ENCODE measurements around the gene MINDY2.
A peak's percentile ranks its signal among the peaks of the same experiment; 100 is the strongest.

The MINDY2 gene

DNA sequence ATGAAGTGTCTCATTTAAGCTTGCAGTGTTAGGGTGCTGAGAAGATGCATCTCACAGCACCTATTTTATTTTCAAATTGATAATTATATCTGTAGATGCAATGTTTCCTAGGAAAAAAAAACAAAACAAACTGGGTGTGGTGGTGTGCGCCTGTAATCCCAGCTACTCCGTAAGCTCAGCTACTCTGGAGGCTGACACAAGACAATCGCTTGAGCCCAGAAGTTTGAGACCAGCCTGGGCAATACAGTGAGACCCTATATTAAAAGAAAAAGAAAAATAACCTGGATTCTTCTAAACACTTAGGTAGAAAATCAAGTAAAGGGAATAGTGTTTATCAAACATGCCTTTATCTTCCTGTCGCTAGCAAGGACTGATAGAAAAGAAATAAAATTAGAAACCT is 1.9 kb downstream of the MINDY2 start:
- H3K4me1 ChIP-seq, result peaks cover 8% of the 10 kb centered on the region
- H3K27ac ChIP-seq, result no peak overlapping the region
- H3K9me3 ChIP-seq (ENCODE audit: control insufficient read depth, low read length), result no peaks in the 10 kb centered on the region
- peak overlapping the region; percentile 87 for H3K4me2 ChIP-seq (ENCODE audit: low read length)
- no peak overlapping the region for H3K9ac ChIP-seq
- TF ChIP-seq, protein P1, sequence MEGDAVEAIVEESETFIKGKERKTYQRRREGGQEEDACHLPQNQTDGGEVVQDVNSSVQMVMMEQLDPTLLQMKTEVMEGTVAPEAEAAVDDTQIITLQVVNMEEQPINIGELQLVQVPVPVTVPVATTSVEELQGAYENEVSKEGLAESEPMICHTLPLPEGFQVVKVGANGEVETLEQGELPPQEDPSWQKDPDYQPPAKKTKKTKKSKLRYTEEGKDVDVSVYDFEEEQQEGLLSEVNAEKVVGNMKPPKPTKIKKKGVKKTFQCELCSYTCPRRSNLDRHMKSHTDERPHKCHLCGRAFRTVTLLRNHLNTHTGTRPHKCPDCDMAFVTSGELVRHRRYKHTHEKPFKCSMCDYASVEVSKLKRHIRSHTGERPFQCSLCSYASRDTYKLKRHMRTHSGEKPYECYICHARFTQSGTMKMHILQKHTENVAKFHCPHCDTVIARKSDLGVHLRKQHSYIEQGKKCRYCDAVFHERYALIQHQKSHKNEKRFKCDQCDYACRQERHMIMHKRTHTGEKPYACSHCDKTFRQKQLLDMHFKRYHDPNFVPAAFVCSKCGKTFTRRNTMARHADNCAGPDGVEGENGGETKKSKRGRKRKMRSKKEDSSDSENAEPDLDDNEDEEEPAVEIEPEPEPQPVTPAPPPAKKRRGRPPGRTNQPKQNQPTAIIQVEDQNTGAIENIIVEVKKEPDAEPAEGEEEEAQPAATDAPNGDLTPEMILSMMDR (IDR thresholded peaks at IDR 0.05), result no peak
- H3K79me2 ChIP-seq, result peaks cover 18% of the 10 kb centered on the region
- no peaks in the 10 kb centered on the region for H3K36me3 ChIP-seq (ENCODE audit: control insufficient read depth, insufficient read depth, low read length)
- H3K4me3 ChIP-seq (ENCODE audit: low read depth, low read length), result no peak overlapping the region
- H2AFZ ChIP-seq, result no peak overlapping the region
- no peaks in the 10 kb centered on the region for H3K27me3 ChIP-seq (ENCODE audit: control insufficient read depth, insufficient read depth, low read length)

DNA sequence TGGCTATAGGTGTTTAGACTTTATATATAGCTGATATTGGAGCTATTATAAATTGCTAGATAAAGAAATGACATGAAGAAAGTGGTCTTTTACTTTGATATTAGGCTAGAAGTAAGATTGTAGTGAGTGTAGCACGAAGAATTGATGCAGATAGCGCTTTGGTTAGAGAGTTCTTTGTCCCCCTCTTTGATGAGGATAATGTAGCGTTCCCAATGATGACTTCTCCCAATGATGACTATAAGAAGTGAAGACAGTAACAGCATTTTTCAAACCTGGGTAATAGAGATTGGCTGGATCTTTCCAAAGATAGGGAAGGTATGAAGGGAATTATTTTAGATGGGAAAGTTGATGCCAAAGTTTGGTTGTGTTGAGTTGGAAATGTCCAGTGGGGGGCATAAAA is 4.3 kb downstream of the MINDY2 start:
- no peak overlapping the region for H3K27ac ChIP-seq
- TF ChIP-seq, protein P1 (IDR thresholded peaks at IDR 0.05), result no peak
- H3K27me3 ChIP-seq (ENCODE audit: control insufficient read depth, insufficient read depth, low read length), result no peaks in the 10 kb centered on the region
- peaks cover 8% of the 10 kb centered on the region for H3K4me1 ChIP-seq
- H3K4me2 ChIP-seq (ENCODE audit: low read length), result no peak overlapping the region
- H3K36me3 ChIP-seq (ENCODE audit: control insufficient read depth, insufficient read depth, low read length), result no peaks in the 10 kb centered on the region
- H3K4me3 ChIP-seq (ENCODE audit: low read depth, low read length), result no peak overlapping the region
- no peaks in the 10 kb centered on the region for H3K9me3 ChIP-seq (ENCODE audit: control insufficient read depth, low read length)
- no peak overlapping the region for H3K9ac ChIP-seq
- H3K79me2 ChIP-seq, result peaks cover 18% of the 10 kb centered on the region
- H2AFZ ChIP-seq, result no peak overlapping the region

DNA sequence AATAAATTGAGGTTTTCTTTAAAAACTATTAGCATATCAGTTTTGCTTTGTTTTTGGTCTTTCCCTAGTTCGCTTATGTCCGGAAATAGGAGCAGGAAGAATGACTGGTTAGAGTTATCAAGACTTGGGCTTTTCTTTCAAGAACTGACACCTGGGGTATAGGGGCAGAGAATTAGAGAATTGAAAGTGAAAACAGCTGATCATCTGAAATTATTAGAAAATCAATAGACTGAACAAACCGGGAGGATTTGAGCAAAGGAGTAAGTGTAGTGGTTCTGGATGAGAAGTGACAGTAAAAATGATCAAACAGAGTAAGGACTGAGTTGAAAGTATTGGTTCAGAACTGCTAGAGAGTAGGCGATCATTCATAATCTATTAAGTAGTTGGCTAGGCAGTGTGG is 6.0 kb downstream of the MINDY2 start:
- Histone ChIP-seq H3K36me3 (ENCODE audit: control insufficient read depth, insufficient read depth, low read length) (no peaks in the 10 kb centered on the region), H3K4me3 (ENCODE audit: low read depth, low read length) (no peak overlapping the region), H2AFZ (no peak overlapping the region), H3K79me2 (peaks cover 18% of the 10 kb centered on the region), H3K27me3 (ENCODE audit: control insufficient read depth, insufficient read depth, low read length) (no peaks in the 10 kb centered on the region), H3K27ac (no peak overlapping the region), H3K9me3 (ENCODE audit: control insufficient read depth, low read length) (no peaks in the 10 kb centered on the region), H3K4me2 (ENCODE audit: low read length) (no peak overlapping the region), H3K9ac (no peak overlapping the region), H3K4me1 (peaks cover 8% of the 10 kb centered on the region)
- TF ChIP-seq, protein P1 (IDR thresholded peaks at IDR 0.05), result no peak

DNA sequence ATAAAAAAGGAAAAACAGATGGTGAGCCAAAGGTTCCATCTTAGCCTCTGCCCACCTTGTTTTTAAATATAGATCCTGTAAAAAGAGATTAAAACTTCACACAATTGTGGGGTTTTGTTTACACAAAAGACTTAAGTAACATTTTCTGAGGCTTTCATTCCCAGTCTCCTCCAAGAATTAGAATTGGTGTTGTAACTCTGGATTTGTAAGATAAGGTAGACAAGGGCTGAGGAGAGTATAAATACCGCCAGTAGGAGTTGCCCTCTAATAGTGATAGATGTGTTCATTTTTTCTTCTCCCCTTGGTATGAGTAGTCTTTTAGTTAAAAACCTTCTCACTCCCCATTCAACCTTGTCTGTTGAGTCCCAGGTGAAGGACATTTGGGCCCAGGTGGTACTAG is 8.5 kb downstream of the MINDY2 start:
- H2AFZ ChIP-seq, result no peak overlapping the region
- no peak overlapping the region for H3K4me3 ChIP-seq (ENCODE audit: low read depth, low read length)
- no peaks in the 10 kb centered on the region for H3K4me1 ChIP-seq
- H3K9ac ChIP-seq, result no peak overlapping the region
- H3K27ac ChIP-seq, result no peak overlapping the region
- TF ChIP-seq, protein P1 (IDR thresholded peaks at IDR 0.05), result no peak
- H3K4me2 ChIP-seq (ENCODE audit: low read length), result no peak overlapping the region
- H3K27me3 ChIP-seq (ENCODE audit: control insufficient read depth, insufficient read depth, low read length), result no peaks in the 10 kb centered on the region
- no peaks in the 10 kb centered on the region for H3K36me3 ChIP-seq (ENCODE audit: control insufficient read depth, insufficient read depth, low read length)
- no peaks in the 10 kb centered on the region for H3K9me3 ChIP-seq (ENCODE audit: control insufficient read depth, low read length)
- H3K79me2 ChIP-seq, result peaks cover 12% of the 10 kb centered on the region

GRCh38 chr15:58785355-58785754 is 14.3 kb downstream of the MINDY2 start:
- H3K4me2 ChIP-seq (ENCODE audit: low read length), result no peak overlapping the region
- no peak overlapping the region for H3K4me3 ChIP-seq (ENCODE audit: low read depth, low read length)
- no peak overlapping the region for H3K9ac ChIP-seq
- no peaks in the 10 kb centered on the region for H3K9me3 ChIP-seq (ENCODE audit: control insufficient read depth, low read length)
- H2AFZ ChIP-seq, result no peak overlapping the region
- no peaks in the 10 kb centered on the region for H3K36me3 ChIP-seq (ENCODE audit: control insufficient read depth, insufficient read depth, low read length)
- no peaks in the 10 kb centered on the region for H3K79me2 ChIP-seq
- no peaks in the 10 kb centered on the region for H3K27me3 ChIP-seq (ENCODE audit: control insufficient read depth, insufficient read depth, low read length)
- H3K27ac ChIP-seq, result no peak overlapping the region
- no peaks in the 10 kb centered on the region for H3K4me1 ChIP-seq
- TF ChIP-seq, protein P1 (IDR thresholded peaks at IDR 0.05), result no peak

Measured in parathyroid adenoma (tissue), 2 donors.